Endothelial cell (in vitro differentiated cells): ENCODE data around the gene DBH. TPM values are rescaled to one million over a fixed set of nuclear protein-coding genes. Genes with fewer than 3 reads are reported as not detected.

Source experiments
- DNase-seq: peaks from one replicate; pipeline ENCODE4 v3.0.0; 2021; ENCODE audit warnings: low spot score
- H3K27ac Mint-ChIP-seq: one replicate; pipeline ENCODE4 v1.8.0; 2021; ENCODE audit warnings: mixed read lengths, inconsistent platforms; ENCODE audit not compliant: unreplicated experiment
- H3K27me3 Mint-ChIP-seq: one replicate; pipeline ENCODE4 v1.8.0; 2021; ENCODE audit warnings: mild to moderate bottlenecking, moderate library complexity, mixed read lengths, inconsistent platforms; ENCODE audit not compliant: unreplicated experiment
- H3K36me3 Mint-ChIP-seq: one replicate; pipeline ENCODE4 v1.8.0; 2021; ENCODE audit warnings: mild to moderate bottlenecking, low read depth, mixed read lengths, inconsistent platforms; ENCODE audit not compliant: unreplicated experiment
- H3K4me1 Mint-ChIP-seq: one replicate; pipeline ENCODE4 v1.8.0; 2021; ENCODE audit warnings: mild to moderate bottlenecking, mixed read lengths, inconsistent platforms; ENCODE audit not compliant: unreplicated experiment
- H3K4me3 Mint-ChIP-seq: one replicate; pipeline ENCODE4 v1.8.0; 2021; ENCODE audit warnings: mild to moderate bottlenecking, mixed read lengths, inconsistent platforms; ENCODE audit not compliant: unreplicated experiment
- H3K9me3 Mint-ChIP-seq: one replicate; pipeline ENCODE4 v1.8.0; 2021; ENCODE audit warnings: mixed read lengths, inconsistent platforms; ENCODE audit not compliant: unreplicated experiment
- CTCF ChIP-seq: fragments of 200-600 bp; sonication (generic); IDR thresholded peaks from one replicate; pipeline ENCODE4 v1.5.0; 2021; ENCODE audit warnings: antibody characterized with exemption; ENCODE audit not compliant: unreplicated experiment
- total RNA-seq: library from RNA; stranded (reverse); fragmentation: NEBNext Ultra II Directional; extraction: Animal tissue kit (Norgen Biotek cat#: 25700); gene quantifications from one replicate; pipeline ENCODE4 v1.2.1, GENCODE V29; 2021; ENCODE audit not compliant: unreplicated experiment

Gene DBH
- total RNA-seq, 1 donor from 2014 or later: 0.08 TPM

- no peaks in the 10 kb centered on the region for H3K4me1 Mint-ChIP-seq
- H3K27me3 Mint-ChIP-seq: peaks cover 13% of the 10 kb centered on the region
- no peaks in the 10 kb centered on the region for H3K36me3 Mint-ChIP-seq
- TF ChIP-seq CTCF: no peak
- H3K27ac Mint-ChIP-seq: no peak overlapping the region
- H3K4me3 Mint-ChIP-seq: no peak overlapping the region
- no peak for DNase-seq
- H3K9me3 Mint-ChIP-seq: no peaks in the 10 kb centered on the region
Measured at GRCh38 chr9:133691626-133692363, 55.6 kb downstream of the DBH start.

DNA sequence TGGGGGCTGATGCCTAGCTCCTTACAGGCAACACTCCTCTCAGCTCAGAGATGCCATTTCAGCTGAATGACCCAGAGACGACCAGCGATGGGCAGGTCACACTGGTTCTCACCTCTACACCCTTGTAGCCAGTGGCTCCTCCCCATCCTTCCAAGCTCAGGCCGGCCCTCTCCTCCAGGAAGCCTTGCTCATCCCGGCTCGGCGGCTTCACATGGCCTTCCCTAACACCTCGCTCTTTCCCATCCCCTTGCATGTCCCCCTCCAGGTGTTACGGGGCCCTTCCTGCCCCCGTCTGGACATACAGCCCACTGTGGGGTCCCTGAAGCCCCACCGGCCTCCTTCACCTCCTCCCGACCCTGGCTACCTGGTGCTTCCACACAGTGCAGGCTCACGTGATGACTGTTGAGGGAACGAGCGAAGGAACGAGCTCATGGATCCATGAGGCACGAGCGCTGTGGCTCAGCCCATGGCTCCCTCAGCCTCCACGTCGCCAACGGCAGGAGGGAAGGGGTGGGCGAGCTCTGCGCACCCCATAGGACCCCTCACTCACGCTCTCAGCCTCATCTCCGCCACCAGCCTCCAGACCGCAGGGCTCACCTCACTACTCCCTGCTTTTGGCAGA is 56.3 kb downstream of the DBH start:
- no peaks in the 10 kb centered on the region for H3K4me1 Mint-ChIP-seq
- no peaks in the 10 kb centered on the region for H3K9me3 Mint-ChIP-seq
- no peaks in the 10 kb centered on the region for H3K36me3 Mint-ChIP-seq
- DNase-seq: no peak
- no peak for TF ChIP-seq CTCF
- no peak overlapping the region for H3K4me3 Mint-ChIP-seq
- H3K27ac Mint-ChIP-seq: no peak overlapping the region
- H3K27me3 Mint-ChIP-seq: peaks cover 13% of the 10 kb centered on the region

GRCh38 chr9:133693116-133693515 is 57.0 kb downstream of the DBH start:
- DNase-seq: no peak
- Mint-ChIP-seq H3K4me3 (no peak overlapping the region), H3K9me3 (no peaks in the 10 kb centered on the region), H3K4me1 (no peaks in the 10 kb centered on the region), H3K27me3 (peaks cover 13% of the 10 kb centered on the region), H3K36me3 (no peaks in the 10 kb centered on the region), H3K27ac (no peak overlapping the region)
- TF ChIP-seq CTCF: no peak

GRCh38 chr9:133693703-133694529 is 57.8 kb downstream of the DBH start:
- H3K4me1 Mint-ChIP-seq: no peaks in the 10 kb centered on the region
- no peaks in the 10 kb centered on the region for H3K36me3 Mint-ChIP-seq
- peaks cover 7% of the 10 kb centered on the region for H3K27me3 Mint-ChIP-seq
- no peaks in the 10 kb centered on the region for H3K9me3 Mint-ChIP-seq
- no peak overlapping the region for H3K4me3 Mint-ChIP-seq
- DNase-seq: no peak
- no peak overlapping the region for H3K27ac Mint-ChIP-seq
- no peak for TF ChIP-seq CTCF
